GM18517 (cell line): ENCODE results near the gene ACSS2.

Experiments
- ATAC-seq: cut with Tn5 transposase; IDR thresholded peaks from one replicate; pipeline ENCODE4 v1.9.1; 2021; ENCODE audit warnings: mild to moderate bottlenecking, moderate library complexity; ENCODE audit not compliant: unreplicated experiment

ACSS2 gene

GRCh38 chr20:34904202-34904621 is 27.8 kb downstream of the ACSS2 start:
- ATAC-seq: no peak

GRCh38 chr20:34907616-34908469 is 31.4 kb downstream of the ACSS2 start:
- ATAC-seq: no peak

GRCh38 chr20:34915131-34915530 is 38.7 kb downstream of the ACSS2 start:
- ATAC-seq: no peak

- ATAC-seq: no peak
Observed at GRCh38 chr20:34915749-34916455, 39.5 kb downstream of the ACSS2 start.

GRCh38 chr20:34916774-34917354 is 40.5 kb downstream of the ACSS2 start:
- no peak for ATAC-seq

GRCh38 chr20:34920055-34920454 is 43.6 kb downstream of the ACSS2 start:
- ATAC-seq: no peak

GRCh38 chr20:34921436-34921835 is 45.0 kb downstream of the ACSS2 start:
- ATAC-seq: no peak

- no peak for ATAC-seq
Observed at GRCh38 chr20:34922654-34923381, 46.4 kb downstream of the ACSS2 start.

GRCh38 chr20:34923414-34923813 is 47.0 kb downstream of the ACSS2 start:
- ATAC-seq: no peak

- ATAC-seq: no peak
Observed at GRCh38 chr20:34925341-34925740, 48.9 kb downstream of the ACSS2 start.

GRCh38 chr20:34925981-34926380 is 49.6 kb downstream of the ACSS2 start:
- ATAC-seq: no peak

GRCh38 chr20:34926581-34926980 is 50.2 kb downstream of the ACSS2 start:
- no peak for ATAC-seq

- no peak for ATAC-seq
Observed at GRCh38 chr20:34927736-34928135, 51.3 kb downstream of the ACSS2 start.

- ATAC-seq: no peak
Observed at GRCh38 chr20:34928411-34928810, 52.0 kb downstream of the ACSS2 start.

GRCh38 chr20:34931771-34932170 is 55.4 kb downstream of the ACSS2 start:
- ATAC-seq: no peak

GRCh38 chr20:34938466-34939163 is 62.2 kb downstream of the ACSS2 start:
- ATAC-seq: no peak

GRCh38 chr20:34940081-34940481 is 63.7 kb downstream of the ACSS2 start:
- ATAC-seq: no peak

- ATAC-seq: no peak
Observed at GRCh38 chr20:34941226-34941625, 64.8 kb downstream of the ACSS2 start.

GRCh38 chr20:34942301-34942700 is 65.9 kb downstream of the ACSS2 start:
- no peak for ATAC-seq

- no peak for ATAC-seq
Observed at GRCh38 chr20:34943808-34944567, 67.6 kb downstream of the ACSS2 start.
